Activated T-cell treated with anti-CD3 and anti-CD28 coated beads for 24 hours (primary cell): ENCODE measurements around the gene PUS3.
A peak's percentile ranks its signal among the peaks of the same experiment; 100 is the strongest.

ENCODE experiments used
- DNase-seq: peaks from one replicate; pipeline ENCODE4 v3.0.0-alpha.2; 2020; ENCODE audit warnings: low read depth

The PUS3 gene, protein sequence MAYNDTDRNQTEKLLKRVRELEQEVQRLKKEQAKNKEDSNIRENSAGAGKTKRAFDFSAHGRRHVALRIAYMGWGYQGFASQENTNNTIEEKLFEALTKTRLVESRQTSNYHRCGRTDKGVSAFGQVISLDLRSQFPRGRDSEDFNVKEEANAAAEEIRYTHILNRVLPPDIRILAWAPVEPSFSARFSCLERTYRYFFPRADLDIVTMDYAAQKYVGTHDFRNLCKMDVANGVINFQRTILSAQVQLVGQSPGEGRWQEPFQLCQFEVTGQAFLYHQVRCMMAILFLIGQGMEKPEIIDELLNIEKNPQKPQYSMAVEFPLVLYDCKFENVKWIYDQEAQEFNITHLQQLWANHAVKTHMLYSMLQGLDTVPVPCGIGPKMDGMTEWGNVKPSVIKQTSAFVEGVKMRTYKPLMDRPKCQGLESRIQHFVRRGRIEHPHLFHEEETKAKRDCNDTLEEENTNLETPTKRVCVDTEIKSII

DNA sequence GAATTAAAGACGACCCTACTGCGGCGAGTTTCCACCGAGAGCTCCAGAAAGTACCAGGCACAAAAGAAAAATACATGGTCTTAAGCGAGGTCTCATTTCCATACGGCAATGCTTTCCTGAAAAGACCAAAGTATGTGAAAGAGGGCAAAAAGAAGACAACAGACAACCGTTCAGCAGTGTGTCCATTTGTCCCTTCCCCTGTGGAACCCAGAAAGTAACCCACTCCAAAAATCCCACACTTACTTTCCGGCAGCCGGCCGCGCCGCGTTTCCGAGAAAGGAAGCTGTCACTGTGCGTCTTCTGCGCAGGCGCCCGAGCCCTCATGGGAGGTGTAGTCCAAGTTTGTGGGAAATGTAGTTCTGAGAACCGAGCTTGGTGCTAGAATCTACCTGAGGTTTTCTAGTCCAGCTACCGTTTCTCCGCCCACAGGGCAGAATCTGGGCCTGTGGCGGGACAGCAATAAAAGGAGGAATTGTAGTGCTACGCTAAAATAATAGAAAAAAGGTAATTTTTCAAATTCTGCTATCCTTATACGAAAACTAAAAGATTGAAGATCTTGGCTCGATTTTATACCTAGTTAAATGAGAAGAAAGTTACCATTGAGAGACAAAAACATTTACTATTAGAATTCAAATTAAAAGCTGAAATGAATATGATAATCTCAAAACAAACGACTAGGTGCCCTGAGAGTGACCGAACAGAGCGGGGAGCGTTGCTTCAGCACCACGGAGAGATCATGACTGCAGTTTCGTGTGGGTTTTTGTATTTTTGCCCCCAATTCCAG lies at the start of gene PUS3:
TSS of gene PUS3 (minus strand) at position 280 of the 784 bp plus-strand sequence. CDS start 6,922 bp downstream, outside the sequence.
- DNase-seq = peak; percentile 88

GRCh38 chr11:125952559-125952958 lies 49.6 kb upstream of the PUS3 start:
- DNase-seq = no peak

DNA sequence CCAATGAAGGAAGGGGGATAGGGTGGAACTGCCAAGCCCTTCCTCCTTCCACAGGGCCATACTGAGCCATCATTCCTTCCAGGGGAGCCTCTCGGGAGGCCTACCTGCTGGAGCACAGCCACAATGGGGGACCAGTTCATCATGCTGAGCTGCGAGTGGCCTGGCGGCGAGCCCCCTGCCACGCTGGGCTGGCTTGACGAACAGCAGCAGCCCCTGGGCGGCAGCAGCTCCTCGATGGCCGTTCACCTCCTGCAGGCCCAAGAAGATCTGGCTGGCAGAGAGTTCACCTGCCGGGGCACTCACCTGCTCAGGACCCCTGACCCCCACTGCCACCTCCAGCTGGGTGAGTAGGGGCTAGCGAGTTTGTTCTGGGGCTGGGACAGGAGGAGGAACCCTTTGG lies 48.7 kb upstream of the PUS3 start:
- no peak for DNase-seq

- no peak for DNase-seq
Observed at GRCh38 chr11:125950696-125951651, 48.0 kb upstream of the PUS3 start.

DNA sequence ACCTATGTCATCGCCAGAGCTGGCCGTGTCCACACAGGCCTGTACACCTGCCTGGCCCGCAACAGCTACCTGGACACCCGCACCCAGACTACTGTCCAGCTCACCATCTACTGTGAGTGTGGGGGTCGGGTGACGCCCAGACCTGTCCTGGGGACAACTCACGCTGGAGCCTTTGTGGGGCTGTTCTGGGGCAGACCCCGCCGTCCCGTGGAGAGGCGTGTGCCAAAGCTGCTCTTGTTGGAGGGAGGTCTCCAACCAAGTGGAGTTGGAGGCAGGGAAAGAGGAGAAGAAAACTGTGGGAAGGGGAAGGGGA lies 47.1 kb upstream of the PUS3 start:
- DNase-seq = no peak

- DNase-seq = no peak
Observed at GRCh38 chr11:125949271-125950177, 46.5 kb upstream of the PUS3 start.

GRCh38 chr11:125948278-125949051 lies 45.5 kb upstream of the PUS3 start:
- DNase-seq = no peak

DNA sequence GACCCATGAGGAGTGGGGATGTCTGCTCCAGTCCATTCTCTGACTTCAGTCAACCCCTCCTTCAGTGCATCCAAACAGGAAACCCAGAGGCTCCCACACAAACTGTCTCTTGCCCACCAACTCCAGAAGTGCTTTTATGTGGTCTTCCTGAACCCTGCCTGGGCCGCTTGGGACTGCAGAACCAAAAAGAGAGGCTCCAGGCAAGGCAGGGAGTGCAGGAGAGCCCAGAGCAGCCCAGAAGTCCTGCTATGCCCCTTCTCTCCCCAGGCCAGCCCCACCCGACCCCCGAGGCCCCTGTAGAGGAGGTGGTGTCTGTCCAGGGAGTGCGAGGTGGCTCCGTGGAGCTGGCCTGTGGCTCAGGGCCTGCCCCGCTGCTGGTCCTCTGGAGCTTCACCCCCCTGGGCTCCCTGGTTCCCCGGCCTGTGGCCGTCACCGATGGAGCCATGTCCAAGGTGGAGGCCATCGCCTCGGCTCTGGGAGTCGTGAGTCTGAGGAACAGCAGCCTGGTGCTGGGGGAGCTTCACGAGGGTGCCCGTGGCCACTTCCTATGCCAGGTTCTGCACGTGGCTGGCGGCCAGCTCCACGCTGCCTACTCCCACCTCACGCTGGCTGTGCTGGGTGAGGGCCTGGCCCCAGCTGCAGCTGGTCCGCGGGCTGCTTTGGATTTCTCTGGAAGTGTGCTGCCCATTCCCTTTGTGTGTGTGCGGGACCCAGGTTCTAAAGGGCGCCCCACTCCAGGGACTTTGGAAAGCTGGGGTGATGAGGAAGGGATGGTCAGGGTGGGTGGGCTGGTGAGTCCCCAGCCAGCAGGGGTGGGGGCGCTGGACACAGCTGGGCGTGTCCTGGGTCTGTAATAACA lies 44.6 kb upstream of the PUS3 start:
- no peak for DNase-seq

DNA sequence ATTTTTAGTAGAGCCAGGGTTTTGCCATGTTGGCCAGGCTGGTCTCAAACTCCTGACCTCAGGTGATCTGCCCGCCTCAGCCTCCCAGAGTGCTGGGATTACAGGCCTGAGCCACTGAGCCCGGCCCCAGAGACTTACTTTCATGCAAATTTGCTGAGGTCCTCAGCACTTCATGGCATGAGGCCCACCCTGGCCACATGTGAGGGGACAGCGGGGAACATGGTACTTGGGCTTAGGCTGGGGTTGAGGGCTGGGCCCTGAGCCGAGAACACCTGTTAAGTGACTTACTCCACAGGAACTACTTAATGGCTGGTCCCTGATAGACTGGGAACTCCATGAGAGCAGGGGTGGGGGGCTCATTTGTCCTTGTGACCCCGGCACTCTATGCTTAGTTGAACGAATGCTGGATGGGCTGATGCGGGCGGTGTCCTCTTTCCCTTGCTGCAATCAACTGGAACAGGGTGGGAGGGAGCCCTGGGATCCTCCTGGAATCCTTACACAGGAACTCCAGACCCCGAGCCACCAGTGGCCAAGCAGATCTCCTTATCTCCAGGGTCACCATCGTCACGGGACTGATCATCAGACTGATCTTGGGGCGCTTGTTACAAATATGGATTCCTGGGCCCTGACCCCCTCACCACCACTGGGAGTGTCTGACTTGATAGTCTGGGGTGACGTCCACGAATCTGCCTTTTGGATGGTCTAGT lies 43.9 kb upstream of the PUS3 start:
- no peak for DNase-seq

- no peak for DNase-seq
Observed at GRCh38 chr11:125945797-125946520, 43.0 kb upstream of the PUS3 start, which contains the start of gene VSIG10L2. TSS of gene VSIG10L2 (plus strand) at chr11:125946044. CDS start at chr11:125946056, 12 bp downstream.

GRCh38 chr11:125945011-125945796 lies 42.2 kb upstream of the PUS3 start:
- no peak for DNase-seq

GRCh38 chr11:125944350-125945010 lies 41.5 kb upstream of the PUS3 start:
- DNase-seq = no peak

DNA sequence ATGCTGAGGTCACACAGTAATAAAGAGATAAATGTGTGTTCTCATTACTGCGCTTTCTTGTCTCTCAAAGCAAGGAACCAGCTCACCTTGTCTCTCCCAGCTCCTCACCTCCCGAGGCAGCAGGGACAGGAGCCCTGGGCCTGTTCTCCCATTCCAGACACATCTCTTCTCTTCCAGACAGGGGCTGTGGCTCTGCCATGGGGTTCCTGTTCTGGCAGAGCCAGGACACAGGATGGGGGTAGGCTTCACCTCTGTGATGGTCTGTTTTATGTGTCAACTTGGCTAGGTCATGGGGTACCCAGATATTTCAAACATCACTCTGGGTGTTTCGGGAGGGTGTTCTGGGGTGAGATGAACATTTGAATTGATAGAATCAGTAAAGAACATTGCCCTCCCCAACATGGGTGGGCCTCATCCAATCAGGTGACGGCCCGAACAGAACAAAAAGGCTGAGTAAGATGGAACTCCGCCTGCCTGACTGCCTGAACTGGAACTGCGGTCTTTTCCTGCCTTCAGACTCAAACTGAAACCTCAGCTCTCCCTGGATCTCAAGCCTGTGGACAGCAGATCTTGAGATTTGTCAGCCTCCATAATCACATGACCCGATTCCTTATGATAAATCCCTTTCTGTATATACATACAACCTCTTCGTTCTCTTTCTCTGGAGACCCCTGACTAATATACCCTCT lies 40.8 kb upstream of the PUS3 start:
- DNase-seq = no peak

DNA sequence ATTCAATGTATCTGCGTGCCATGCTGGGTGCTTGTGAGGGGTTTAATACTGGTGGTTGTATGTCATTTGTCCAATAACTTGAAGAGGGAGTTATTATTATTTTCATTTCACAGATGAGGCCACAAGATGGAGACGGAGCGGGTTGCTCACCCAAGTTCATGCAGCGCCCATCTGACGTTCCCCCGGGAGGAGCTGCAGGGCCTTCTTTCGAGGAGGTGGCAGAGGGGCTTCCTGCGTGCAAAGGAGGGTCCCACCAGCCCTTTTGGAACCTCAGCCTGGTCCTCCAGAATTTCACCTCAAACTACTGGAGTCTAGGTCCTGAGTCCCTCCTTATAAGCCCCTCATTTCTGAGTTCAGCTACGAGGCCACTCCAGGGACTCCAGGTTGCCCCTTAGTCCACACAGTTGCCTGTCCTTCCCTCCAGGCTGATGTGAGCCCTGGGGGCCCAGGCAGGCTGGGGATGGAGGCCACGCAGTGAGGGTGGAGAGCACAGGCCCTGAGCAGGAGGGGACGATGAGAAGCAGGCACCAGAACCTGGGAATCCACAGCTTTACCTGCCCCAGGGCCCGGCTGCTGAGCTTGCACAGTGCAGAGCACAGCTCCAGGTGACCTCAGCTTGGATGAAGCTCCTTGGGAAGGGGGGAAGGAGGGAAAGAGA lies 39.9 kb upstream of the PUS3 start:
- DNase-seq = no peak
